ENCODE results near the gene TOB2. TPM values are rescaled to one million over a fixed set of nuclear protein-coding genes. Genes with fewer than 3 reads are reported as not detected.
"Not testable (repeated sequence)": the region's sequence is repeated elsewhere in the genome, so short reads cannot be mapped to it uniquely, and the experiment has no call there.

The TOB2 gene
- total RNA-seq, 1 donor from 2014 or later = 60.3 TPM

- CTCF ChIA-PET = interaction anchor here (1.0 to 3.1 kb wide), 5 partner anchors 17 to 56 kb away, joined by 3 to 19 read pairs (median 3); no protein-coding TSS in a partner anchor
- intact Hi-C loops (cut with micrococcal nuclease) = loop anchor here (1.0 to 10.0 kb wide), 6 partner anchors 21 to 351 kb away; partner anchors contain the start of genes EP300 and RANGAP1
Measured at GRCh38 chr22:41445129-41446056, 1.2 kb downstream of the TOB2 start.

GRCh38 chr22:41444360-41445128 is 2.1 kb downstream of the TOB2 start:
- Mint-ChIP-seq H3K27me3 (no peaks in the 10 kb centered on the region), H3K4me3 (peak overlapping the region; percentile 95), H3K4me1 (peaks cover 38% of the 10 kb centered on the region), H3K36me3 (ENCODE audit: low read depth) (peaks cover 51% of the 10 kb centered on the region), H3K9me3 (no peaks in the 10 kb centered on the region), H3K27ac (peak overlapping the region; percentile 98)
- POLR2A ChIA-PET = interaction anchor here (0.6 to 10.7 kb wide), 15 partner anchors 7 to 143 kb away, joined by 3 to 584 read pairs (median 8); partner anchors contain the start of genes ACO2, PHF5A, TEF and ZC3H7B
- CTCF ChIA-PET = interaction anchor here (1.0 to 3.1 kb wide), 3 partner anchors 34 to 57 kb away, joined by 3 to 19 read pairs (median 6); no protein-coding TSS in a partner anchor
- no peak for TF ChIP-seq CTCF (IDR thresholded peaks at IDR 0.05)
- peak; percentile 72 for DNase-seq
- intact Hi-C loops (cut with micrococcal nuclease) = loop anchor here (1.0 to 10.0 kb wide), 3 partner anchors 20 to 350 kb away; partner anchors contain the start of genes EP300 and TEF
- ATAC-seq (ENCODE audit: low read depth) = peak; percentile 40

More at GRCh38 chr22:41445129-41446056, 1.2 kb downstream of the TOB2 start:
- TF ChIP-seq CTCF (IDR thresholded peaks at IDR 0.05) = no peak
- Mint-ChIP-seq H3K36me3 (ENCODE audit: low read depth) (peaks cover 48% of the 10 kb centered on the region), H3K4me1 (peaks cover 35% of the 10 kb centered on the region), H3K27ac (peak overlapping the region; percentile 98), H3K9me3 (no peaks in the 10 kb centered on the region), H3K4me3 (peak overlapping the region; percentile 95), H3K27me3 (no peaks in the 10 kb centered on the region)
- peak; percentile 27 for DNase-seq
- POLR2A ChIA-PET = interaction anchor here (0.6 to 10.7 kb wide), 19 partner anchors 8 to 175 kb away, joined by 3 to 584 read pairs (median 8); partner anchors contain the start of genes ACO2, DESI1, PHF5A and PMM1
- no peak for ATAC-seq (ENCODE audit: low read depth)

- no peak for TF ChIP-seq CTCF (IDR thresholded peaks at IDR 0.05)
- intact Hi-C loops (cut with micrococcal nuclease) = loop anchor here (10.0 kb wide), 1 partner anchor 348 kb away; the partner anchor contains the start of gene EP300
Measured at GRCh38 chr22:41442240-41442792, 4.3 kb downstream of the TOB2 start.

GRCh38 chr22:41440511-41440910 is 6.1 kb downstream of the TOB2 start:
- H3K27ac Mint-ChIP-seq; CTCF ChIA-PET; H3K4me3 Mint-ChIP-seq; DNase-seq; H3K9me3 Mint-ChIP-seq; ATAC-seq (ENCODE audit: low read depth); H3K27me3 Mint-ChIP-seq: not testable (repeated sequence)
- intact Hi-C loops (cut with micrococcal nuclease) = loop anchor here (10.0 kb wide), 1 partner anchor 346 kb away; the partner anchor contains the start of gene EP300
- H3K4me1 Mint-ChIP-seq = peaks cover 37% of the 10 kb centered on the region
- POLR2A ChIA-PET = interaction anchor here (0.6 kb wide), 2 partner anchors 35 to 61 kb away, joined by 3 to 7 read pairs; no protein-coding TSS in a partner anchor
- H3K36me3 Mint-ChIP-seq (ENCODE audit: low read depth) = peaks cover 64% of the 10 kb centered on the region

More at GRCh38 chr22:41442240-41442792, 4.3 kb downstream of the TOB2 start:
- ChIA-PET CTCF (interaction anchor here (0.9 to 1.0 kb wide), 2 partner anchors 28 to 75 kb away, joined by 3 to 5 read pairs; no protein-coding TSS in a partner anchor), POLR2A (interaction anchor here (0.6 to 10.7 kb wide), 3 partner anchors 15 to 1705 kb away, joined by 3 to 584 read pairs (median 3); partner anchors contain the start of genes ACO2 and PHF5A)
- no peak for ATAC-seq (ENCODE audit: low read depth)
- peaks cover 57% of the 10 kb centered on the region for H3K36me3 Mint-ChIP-seq (ENCODE audit: low read depth)
- peak overlapping the region; percentile 14 for H3K27ac Mint-ChIP-seq
- peaks cover 37% of the 10 kb centered on the region for H3K4me1 Mint-ChIP-seq
- H3K9me3 Mint-ChIP-seq = no peaks in the 10 kb centered on the region
- no peaks in the 10 kb centered on the region for H3K27me3 Mint-ChIP-seq
- no peak for DNase-seq
- no peak overlapping the region for H3K4me3 Mint-ChIP-seq

All from activated B cell treated with CpG ODN at 0.5 μM for 24 hours (primary cell).